Raji (cell line): Measurements from ENCODE around the gene MAPK8IP2.

Source experiments
- POLR2A ChIP-seq: IDR thresholded peaks from 2 replicates; pipeline ENCODE4 v1.6.1; 2011; ENCODE audit warnings: low read depth, low read length, control low read depth; ENCODE audit not compliant: insufficient read depth

The MAPK8IP2 gene

GRCh38 chr22:50612528-50613221 is 12.1 kb downstream of the MAPK8IP2 start:
- no peak for TF ChIP-seq POLR2A

- TF ChIP-seq POLR2A = no peak
Measured at GRCh38 chr22:50613291-50613981, 12.8 kb downstream of the MAPK8IP2 start.

DNA sequence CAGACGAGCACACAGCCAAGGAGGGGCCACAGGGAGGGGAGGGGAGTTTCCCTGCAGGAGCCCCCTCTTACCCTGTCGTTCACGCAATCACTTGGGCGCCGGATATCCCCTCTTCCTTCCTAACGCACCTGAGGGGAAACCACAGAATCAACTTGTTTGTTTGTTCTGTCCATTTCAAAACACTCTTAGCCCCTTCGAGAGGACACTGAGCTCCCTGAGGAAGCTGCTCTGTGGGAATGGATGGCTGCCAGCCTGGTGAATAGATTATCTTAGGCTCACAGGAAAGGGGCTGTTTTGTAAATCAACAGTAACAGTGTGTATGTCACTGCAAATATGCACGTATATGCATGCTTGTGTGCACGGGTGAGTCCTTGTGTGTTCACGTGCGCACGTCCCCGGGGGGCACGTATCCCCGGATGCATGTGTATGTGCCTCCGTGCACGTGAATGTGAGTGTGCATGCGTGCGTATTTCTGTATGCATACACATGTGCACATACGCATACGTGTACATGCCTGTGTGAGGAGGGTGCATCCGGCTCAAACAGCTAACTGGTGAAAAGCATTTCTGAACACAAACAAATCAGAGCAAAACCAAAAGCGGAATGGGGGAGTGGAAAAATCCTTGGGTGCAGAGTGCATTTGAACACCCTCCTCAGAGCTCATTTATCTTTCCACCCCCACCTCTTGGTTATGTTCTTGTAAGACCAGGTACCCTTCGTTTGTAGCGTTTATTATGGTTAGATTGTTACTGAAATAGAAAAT is 20.2 kb downstream of the MAPK8IP2 start:
- peak; percentile 76 for TF ChIP-seq POLR2A

DNA sequence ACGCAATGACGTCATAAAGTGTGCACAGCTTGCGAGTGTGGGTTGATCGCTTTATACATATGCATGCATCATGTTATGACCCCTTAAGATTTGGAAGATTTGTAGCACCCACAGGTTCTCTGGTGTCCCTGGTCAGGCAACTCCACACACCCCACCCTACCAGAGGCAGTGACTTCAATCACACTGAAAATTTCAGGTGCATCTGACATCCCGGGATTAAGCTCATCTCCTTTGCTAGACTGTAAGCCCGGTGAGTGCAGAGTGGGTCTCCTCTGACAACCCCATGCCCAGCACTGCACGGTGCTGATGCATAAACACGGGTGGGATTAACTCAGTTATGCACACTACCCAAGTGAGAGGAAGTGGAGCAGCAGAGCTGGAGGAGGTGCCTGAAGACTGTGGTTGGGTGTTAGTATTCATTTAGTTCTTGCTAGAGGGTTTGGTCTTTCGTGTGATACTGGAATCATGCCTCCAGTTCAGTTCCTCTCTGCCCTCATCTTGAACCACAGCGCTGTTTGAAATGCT is 20.8 kb downstream of the MAPK8IP2 start:
- peak; percentile 65 for TF ChIP-seq POLR2A

DNA sequence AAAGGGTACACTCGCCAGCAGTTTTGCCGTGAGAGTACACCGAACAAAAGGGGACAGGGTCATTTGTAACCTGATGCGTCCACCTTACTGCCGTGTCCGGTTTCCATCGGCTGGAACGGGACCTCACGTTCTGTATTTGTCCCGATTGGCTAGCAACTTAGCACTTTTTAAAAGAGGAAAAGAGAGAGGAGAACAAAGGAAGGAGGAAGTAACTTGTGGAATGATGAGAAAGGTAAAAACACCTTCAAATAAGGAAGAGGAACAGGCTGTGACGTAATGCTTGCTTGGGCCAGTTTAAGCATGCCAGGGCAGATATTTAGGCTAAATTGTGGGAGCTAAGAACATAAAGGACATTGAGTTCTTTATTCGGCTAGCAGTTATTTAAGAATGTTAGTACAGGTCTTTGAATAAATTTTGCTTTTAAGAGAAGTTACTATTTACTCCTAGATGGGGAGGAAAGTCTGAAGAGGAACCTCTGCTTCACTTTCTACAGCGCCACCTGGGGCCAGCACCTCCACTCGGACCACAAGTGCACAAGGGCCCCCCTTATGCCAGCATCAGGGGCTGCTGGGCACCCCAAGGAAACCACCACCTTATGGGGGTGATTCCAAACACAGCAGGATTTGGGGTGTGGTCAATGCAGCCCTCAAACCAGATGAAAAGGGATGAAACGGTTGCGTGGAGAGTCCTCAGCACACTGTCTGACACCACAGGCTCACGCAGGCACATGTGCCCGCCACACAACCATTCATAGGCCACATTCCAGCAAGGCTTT is 21.5 kb downstream of the MAPK8IP2 start:
- TF ChIP-seq POLR2A = 0 out of 2 replicates have a peak, but pooled peaks have one; percentile 13

DNA sequence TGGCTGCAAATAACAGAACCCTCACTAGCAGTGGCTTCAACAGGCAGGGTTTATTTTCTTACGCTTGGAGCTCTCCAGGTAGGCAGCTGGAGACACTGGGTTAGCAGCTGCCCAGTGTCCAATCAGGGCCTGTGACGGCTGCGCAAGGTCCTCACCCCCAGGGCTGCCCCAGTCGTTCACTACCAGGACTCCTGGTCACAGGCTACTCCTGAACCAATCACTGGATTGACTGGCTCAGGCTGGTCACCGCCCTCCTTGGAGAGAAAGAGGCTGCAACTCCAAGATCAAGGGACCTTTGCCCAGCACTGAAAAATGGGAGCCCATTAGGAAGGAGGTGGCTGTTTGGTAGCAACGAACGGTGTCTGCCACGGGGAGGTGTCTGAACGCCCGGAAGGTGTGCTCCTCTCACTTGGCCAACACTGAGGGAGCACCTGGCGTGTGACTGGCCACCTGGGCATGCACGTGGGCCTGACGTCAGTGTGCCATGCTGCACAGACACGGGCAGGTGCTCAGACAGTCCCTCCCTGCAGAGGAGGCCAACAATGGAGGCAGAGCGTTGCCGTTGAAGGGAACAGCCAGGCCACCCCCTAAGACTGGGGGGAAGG is 22.2 kb downstream of the MAPK8IP2 start:
- no peak for TF ChIP-seq POLR2A

- no peak for TF ChIP-seq POLR2A
Measured at GRCh38 chr22:50624347-50625130, 23.9 kb downstream of the MAPK8IP2 start.

DNA sequence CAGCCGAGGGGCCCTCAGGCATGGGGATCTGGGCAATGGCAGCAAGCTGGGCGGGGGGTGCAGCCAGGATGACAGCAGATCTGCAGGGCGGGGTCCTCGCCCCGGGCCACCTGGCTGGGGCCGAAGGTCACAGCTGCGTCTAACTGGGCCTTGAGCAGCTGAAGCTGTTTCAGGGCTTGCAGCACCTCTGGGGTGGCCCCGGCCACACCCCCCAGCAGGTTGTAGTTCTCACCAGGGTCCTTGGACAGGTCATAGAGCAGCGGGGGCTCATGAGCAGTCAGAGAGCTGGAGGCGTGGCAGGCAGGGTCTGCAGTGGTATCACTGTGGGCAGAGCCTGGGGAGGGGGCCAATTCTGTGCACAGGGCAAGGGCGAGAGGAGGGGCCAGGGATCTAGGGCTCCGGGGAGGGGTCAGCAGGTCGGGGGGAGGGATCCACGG is 24.6 kb downstream of the MAPK8IP2 start:
- no peak for TF ChIP-seq POLR2A

GRCh38 chr22:50625568-50626313 is 25.1 kb downstream of the MAPK8IP2 start:
- no peak for TF ChIP-seq POLR2A

GRCh38 chr22:50626314-50626849 is 25.8 kb downstream of the MAPK8IP2 start:
- TF ChIP-seq POLR2A = no peak

DNA sequence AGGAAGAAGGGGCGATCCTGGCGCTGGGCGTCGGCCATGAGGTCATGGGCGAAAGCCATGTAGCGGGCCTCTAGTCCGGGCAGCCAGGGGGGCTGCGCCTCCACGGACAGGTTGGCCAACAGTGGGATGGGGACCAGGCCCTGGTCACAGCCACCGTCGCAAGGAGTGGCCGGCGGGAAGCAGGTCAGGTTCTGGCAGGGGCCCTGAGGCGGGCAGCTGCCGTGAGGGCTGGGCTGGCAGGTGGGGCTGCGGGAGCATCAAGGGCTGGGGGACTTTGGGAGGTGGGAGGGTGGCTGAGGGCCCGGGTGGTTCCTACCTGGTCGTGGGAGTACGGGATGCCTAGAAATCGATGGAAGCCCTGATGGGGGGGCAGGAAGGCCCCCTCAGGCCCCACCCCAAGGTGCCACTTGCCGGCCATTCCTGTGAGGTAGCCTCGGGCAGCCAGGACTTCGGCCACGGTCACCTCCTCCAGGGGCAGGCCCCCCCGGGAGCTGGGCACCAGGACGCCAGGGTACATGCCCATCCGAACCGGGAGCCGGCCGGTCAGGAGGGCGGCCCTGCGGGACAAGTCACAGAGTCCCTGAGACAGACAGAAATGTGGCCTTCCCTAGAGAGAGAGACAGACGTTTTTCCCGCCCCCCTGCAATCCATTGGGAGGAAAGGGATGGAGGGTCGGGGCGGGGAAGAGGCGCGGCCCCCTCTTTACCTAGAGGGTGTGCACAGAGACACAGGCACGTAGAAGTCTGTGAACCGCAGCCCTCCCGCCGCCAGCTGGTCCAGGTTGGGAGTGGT is 26.5 kb downstream of the MAPK8IP2 start:
- TF ChIP-seq POLR2A = no peak
